ENCODE measurements around the gene DPPA5.
A peak's percentile ranks its signal among the peaks of the same experiment; 100 is the strongest.
"Not testable (repeated sequence)": the region's sequence is repeated elsewhere in the genome, so short reads cannot be mapped to it uniquely, and the experiment has no call there.

The DPPA5 gene, protein sequence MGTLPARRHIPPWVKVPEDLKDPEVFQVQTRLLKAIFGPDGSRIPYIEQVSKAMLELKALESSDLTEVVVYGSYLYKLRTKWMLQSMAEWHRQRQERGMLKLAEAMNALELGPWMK

DNA sequence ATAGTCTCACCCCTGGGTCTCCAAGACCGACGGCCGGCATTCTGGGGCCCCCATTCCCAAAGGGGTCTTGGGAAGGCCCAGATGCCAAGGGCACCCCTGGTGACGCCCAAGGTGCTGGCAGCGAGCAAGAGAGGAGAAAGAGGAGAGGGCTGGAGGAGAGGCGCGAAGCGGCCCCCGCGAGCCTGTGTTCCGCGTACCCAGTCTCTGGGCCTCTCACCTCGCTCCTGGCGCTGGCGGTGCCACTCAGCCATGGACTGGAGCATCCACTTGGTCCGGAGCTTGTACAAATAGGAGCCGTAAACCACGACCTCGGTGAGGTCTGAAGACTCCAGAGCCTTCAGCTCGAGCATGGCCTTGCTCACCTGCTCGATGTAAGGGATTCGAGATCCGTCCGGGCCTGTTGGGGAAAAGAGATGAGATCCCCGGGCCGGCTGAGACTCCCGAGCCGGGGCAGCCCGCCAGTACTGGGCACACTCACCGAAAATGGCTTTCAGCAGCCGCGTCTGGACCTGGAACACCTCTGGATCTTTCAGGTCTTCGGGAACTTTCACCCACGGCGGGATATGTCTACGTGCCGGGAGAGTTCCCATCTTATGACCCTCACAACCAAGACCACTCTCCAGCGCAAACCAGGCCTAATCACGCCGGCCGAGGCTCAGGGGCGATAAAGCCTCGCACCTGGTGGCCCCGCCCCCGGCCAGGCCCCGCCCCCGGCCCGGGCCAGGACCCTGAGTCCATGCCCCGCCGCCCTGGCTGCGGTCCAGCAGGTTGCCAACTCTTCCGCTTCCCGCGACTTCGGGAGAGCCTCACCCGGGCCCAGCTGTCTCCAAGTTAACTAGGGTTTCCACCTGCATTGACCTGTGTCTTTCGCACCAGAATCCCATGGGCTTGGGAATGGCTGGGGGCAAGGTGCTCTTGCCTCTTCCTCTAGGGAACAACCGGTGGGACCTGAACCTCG lies at the start of gene DPPA5:
Gene DPPA5 (minus strand): TSS at position 641 of the 958 bp plus-strand sequence. CDS start 51 bp downstream, at position 590.
- DNase-seq = no peak

- no peak for DNase-seq
Observed at GRCh38 chr6:73400656-73401055, 46.6 kb upstream of the DPPA5 start.

DNA sequence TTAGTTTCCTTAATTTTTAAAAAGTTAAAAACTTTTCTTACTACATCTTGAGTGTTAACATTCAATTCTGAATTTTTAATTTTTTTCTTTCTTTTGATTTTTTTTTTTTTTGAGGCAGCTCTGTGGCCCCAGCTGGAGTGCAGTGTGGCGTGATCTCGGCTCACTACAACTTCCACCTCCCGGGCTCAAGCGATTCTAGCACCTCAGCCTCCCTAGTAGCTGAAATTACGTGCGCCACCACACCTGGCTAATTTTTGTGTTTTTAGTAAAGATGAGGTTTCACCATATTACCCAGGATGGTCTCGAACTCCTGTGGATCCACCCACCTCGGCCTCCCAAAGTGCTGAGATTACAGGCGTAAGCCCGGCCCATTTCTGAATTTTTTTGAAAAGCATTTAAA lies 41.8 kb upstream of the DPPA5 start:
- no peak for DNase-seq

GRCh38 chr6:73394577-73395354 lies 40.7 kb upstream of the DPPA5 start, which contains the start of gene DDX43:
TSS of gene DDX43 (plus strand) at chr6:73394828. CDS start at chr6:73394906, 78 bp downstream.
- DNase-seq = peak; percentile 41

GRCh38 chr6:73393278-73393677 lies 39.2 kb upstream of the DPPA5 start:
- peak; percentile 16 for DNase-seq

- not testable (repeated sequence) for DNase-seq
Observed at GRCh38 chr6:73392188-73392587, 38.1 kb upstream of the DPPA5 start.

DNA sequence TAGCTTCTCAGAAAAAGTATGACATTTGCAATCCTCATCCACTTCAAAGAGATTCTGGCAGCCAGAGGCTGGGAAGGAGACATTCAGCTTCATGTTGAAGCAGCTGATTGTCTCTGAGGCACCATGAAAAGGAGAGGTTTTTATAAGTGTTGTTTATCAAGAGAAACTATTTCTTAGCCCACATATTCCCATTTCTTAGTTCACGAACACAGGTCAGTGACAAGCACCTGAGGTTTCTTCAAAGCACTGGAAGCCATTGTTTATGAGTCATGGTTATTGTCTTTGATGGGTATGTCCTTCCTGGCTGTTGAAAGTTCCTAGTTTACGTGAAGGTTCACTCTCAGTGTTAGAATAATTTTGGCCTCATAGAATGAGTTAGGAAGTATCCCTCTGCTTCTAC lies 37.6 kb upstream of the DPPA5 start:
- no peak for DNase-seq

DNA sequence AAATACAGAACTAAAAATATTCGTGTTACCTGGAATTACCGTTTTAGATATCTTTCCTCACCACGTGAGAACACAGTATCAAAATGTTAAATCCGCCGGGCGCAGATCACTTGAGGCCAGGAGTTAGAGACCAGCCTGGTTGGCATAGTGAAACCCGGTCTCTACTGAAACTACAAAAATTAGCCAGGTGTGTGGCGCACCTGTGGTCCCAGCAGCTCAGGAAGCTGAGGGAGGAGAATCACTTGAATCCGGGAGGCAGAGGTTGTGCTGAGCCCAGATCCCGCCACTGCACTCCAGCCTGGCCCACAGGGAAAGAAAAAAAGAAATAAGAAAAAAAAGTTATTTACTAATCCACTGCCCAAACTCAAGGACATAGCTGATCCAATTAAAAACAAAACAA lies 35.8 kb upstream of the DPPA5 start:
- no peak for DNase-seq

GRCh38 chr6:73388800-73389512 lies 34.9 kb upstream of the DPPA5 start:
- DNase-seq = peak; percentile 54

DNA sequence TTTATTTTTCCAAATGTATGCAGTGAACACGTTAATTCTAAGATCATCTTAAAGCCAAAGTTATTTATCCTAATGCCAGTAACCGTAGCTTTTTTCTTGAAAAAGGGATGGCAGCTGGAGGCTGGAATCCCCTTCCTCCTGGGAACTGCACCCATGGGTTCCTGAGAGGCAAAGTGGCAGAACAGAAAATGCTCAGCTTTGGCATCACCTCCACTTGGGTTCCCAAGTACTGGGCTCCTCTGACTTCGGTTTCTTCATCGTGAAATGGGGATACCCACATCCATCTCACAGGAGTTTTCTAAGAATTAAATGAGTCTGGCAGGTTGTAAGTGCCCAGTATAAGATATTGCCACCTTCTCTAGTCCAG lies 34.3 kb upstream of the DPPA5 start:
- no peak for DNase-seq

DNA sequence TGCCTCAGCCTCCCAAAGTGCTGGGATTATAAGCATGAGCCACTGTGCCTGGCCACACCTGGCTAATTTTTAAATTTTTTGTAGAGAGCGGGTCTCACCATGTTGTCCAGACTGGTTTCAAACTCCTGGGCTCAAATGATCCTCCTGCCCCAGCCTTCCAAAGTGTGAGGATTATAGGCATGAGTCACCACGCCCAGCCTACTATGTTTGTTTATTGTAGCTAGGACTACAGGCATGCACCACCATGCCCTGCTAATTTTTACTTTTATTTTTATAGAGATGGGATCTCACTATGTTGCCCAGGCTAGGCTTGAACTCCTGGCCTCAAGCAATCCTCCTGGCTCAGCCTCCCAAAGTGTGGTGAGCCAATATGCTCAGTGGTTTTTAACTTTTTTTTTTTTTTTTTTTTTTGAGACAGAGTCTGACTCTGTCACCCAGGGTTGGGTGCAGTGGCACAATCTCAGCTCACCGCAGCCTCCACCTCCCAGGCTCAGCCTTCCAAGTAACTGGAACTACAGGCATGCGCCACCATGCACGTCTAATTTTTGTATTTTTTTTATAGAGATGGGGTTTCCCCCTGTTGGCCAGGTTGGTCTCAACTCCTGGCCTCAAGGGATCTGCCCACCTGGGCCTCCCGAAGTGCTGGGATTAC lies 28.5 kb upstream of the DPPA5 start:
- no peak for DNase-seq

GRCh38 chr6:73381531-73381930 lies 27.5 kb upstream of the DPPA5 start:
- DNase-seq = not testable (repeated sequence)

DNA sequence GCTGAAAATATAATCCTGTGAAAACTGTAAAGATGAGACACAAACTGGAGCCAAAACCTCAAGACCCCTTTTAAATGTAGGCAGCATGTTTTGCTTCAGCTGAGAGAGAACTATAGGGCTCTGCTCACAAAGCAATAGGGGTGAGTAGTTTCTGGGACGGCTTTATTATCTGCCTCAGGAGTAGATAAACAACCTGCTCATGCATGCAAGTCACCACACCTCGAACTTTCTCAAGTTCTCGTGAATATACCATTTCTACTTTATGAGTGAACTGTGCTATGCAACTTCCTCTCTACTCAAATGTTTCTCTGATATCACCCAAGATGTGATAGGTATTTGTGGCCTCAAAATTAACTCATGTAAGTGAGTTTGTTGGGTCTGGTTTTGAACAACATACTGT lies 23.1 kb upstream of the DPPA5 start:
- DNase-seq = no peak

- DNase-seq = no peak
Observed at GRCh38 chr6:73375216-73375615, 21.1 kb upstream of the DPPA5 start.

DNA sequence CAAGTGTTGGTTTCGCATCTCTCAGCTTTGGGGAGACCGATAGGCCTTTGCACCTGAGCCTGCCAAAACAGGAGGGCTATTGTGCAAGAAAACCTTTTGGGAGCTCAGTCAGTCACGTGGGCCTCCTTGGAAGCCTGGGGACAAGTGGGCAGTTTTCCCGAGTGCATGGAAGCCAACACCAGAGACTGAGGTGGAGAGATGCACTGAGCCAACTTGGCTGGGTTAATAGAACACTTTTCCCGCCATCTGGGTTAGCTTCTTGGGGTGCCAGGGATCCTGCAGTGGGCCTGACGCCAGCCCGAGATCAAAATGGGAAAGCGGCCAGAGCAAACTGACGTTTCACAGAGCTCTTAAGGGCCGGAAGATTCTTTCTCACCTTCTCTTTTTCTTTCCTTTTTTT lies 18.4 kb upstream of the DPPA5 start:
- DNase-seq = no peak

GRCh38 chr6:73371984-73372383 lies 17.9 kb upstream of the DPPA5 start:
- DNase-seq = no peak

GRCh38 chr6:73369563-73369962 lies 15.5 kb upstream of the DPPA5 start, which contains the start of gene OOEP:
TSS of gene OOEP (minus strand) at chr6:73369897. CDS start at chr6:73369792, 105 bp downstream.
- no peak for DNase-seq

DNA sequence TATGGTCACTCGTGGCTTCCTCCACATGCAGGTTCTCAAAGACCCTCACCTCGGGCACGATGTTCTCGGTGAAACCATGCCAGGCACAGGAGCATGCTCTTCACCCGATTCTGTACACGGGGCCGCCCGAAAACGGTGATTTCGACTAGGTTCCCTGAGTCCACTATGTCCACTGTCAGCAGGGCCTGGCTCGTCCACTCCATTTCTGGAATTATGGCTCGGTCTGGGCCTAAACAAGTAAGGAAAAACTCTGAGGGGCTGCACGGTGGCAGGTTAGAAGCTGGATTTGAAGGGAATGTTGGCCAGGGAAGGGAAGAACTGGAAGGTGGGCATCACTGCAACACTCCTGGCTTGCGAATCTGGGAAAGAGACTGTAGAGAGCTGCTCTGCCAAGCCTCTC lies 15.1 kb upstream of the DPPA5 start:
- no peak for DNase-seq

GRCh38 chr6:73368675-73369074 lies 14.6 kb upstream of the DPPA5 start:
- no peak for DNase-seq

GRCh38 chr6:73367761-73368355 lies 13.8 kb upstream of the DPPA5 start:
- DNase-seq = no peak

- DNase-seq = no peak
Observed at GRCh38 chr6:73364549-73364948, 10.5 kb upstream of the DPPA5 start.

GRCh38 chr6:73364121-73364520 lies 10.0 kb upstream of the DPPA5 start:
- no peak for DNase-seq

Data from fibroblast of upper back skin (primary cell).